Fibroblast of skin of scalp (primary cell): ENCODE measurements around the gene MRPL33. TPM values are rescaled to one million over a fixed set of nuclear protein-coding genes. Genes with fewer than 3 reads are reported as not detected.

ENCODE experiments used
- DNase-seq: peaks from one replicate; pipeline ENCODE4 v3.0.0-alpha.2; 2013
- polyA plus RNA-seq, 2 experiments: library from polyadenylated mRNA; unstranded; fragments of 120-200 nt; gene quantifications; one replicate each; pipeline ENCODE4 v1.2.1, GENCODE V29; 2013; ENCODE audit not compliant: insufficient read length in 2 of 2

Gene MRPL33
- polyA plus RNA-seq (2013, experiment 1 of 2; ENCODE audit: insufficient read length): 77.4 TPM
- 78.0 TPM for polyA plus RNA-seq (2013, experiment 2 of 2; ENCODE audit: insufficient read length)

DNA sequence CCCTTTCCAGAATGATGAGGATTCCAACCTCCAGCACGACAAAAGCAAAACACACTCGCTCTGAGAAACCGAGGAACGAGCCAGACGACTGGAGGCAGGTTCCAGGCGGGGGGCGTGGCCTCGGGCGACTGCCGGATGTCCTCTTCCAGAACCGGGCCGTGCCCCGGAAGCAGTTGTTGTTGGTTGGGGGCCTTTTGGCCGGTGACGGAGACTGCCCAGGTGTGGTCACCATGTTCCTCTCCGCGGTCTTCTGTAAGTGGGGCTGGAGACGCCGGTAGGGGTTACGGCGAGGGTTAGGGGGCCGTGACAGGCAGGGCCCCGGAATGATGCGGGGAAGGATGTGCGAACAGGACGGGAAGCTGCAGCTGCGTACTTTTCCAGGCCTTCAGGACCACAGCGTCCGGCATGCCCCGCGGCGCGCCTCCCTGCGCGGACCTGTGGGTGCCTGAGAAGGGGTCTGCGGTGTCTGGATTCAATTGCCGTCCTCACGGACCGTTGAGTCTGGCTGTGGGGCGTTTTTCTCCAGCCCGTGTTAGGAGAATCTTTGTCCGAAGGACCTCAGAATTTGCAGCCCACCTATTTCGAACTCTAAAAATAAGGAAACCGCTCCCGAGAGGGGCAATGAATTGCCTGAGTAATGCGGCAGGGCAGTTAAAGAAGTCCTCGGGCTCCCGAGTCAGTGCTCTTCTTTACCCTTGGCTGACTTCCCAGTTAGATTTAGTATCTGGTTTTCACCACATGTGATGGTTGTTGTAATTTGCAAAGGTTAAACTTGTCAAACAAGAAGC is at the start of gene MRPL33:
TSS of gene MRPL33 (plus strand) at position 172 of the 788 bp plus-strand sequence. CDS start at position 231, 59 bp downstream.
- peak; percentile 89 for DNase-seq

DNA sequence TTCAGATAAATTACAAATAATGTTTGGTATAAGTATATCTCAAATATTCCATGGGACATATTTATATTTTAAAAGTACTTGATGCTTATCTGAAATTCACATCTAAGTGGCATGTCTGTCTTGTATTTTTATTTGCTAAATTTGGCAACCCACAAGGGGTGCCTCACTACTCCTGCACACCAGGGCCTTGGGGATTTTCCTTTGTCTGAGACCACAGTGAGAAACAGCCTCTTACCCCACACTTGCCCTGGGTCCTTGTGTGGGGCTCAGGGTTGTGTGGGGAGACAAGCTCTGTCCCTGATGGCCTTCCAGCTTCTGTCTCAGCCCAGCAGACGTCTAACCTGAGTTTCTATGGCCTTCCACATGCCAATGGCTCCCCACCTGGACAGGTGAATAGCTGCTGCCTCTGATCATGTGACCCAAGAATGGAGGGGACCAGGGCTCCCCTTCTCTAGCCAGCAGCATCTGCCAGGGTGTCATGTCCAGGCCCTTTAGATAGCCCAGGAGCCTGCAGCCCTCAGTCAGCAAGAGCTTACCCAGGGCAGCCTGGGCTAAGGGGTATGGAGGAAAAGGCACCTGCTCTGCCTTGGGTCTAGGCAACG is 49.5 kb upstream of the MRPL33 start:
- no peak for DNase-seq

DNA sequence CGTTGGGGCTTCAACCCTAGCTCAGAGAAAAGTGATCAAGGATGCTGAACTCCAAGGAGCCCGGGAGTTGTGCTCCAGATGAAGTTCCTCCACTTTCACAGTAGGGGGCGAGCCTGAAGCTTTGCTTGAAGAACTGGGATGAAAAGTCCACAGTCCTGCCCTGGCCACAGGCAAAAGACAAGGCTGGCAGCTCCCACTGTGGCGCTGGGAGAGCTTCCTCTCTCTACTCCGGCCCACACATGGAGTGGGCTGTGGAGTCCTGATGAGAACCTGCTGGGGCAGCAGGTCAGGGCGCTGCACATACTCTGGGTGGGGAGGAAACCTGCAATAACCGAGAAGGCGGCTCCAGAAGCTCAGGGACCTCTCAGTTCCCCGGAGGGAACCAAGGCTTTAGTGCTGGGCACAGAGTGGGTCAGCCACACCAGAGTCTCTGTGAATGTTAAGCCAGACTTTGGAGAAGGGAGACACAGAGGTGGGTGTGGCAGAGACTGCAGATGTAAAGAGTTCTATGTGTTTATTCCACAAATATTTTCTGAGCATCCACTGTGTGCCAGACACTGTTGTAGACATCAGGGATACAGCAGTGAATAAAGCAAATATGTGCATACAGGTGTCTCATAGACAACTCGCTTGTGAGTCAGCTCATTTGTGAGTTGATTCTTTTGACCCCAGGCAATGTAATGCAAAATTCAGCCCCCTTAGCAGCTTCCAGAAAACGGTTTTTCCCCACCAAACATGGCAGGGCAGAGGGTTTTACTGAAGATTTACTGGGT is 48.0 kb upstream of the MRPL33 start:
- DNase-seq: peak; percentile 78

DNA sequence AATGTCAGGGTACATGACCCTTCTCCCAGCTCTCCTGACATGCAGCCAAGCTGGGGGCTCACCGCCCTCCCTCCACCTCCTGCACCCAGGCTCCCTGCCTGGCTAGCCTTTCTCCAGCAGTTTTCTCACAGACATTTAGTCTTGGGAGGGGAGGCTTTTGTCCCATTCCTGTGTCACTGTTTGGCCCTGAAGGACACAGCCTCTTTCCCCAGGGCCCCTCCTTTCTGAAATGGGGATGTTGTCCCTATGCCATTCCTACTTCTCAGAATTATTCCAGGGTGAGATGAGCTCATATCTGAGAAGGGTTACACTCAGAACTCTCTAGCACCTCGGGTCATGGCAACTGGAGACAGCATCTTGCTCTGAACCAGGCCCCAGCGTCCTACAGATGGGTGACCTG is 47.3 kb upstream of the MRPL33 start:
- no peak for DNase-seq

DNA sequence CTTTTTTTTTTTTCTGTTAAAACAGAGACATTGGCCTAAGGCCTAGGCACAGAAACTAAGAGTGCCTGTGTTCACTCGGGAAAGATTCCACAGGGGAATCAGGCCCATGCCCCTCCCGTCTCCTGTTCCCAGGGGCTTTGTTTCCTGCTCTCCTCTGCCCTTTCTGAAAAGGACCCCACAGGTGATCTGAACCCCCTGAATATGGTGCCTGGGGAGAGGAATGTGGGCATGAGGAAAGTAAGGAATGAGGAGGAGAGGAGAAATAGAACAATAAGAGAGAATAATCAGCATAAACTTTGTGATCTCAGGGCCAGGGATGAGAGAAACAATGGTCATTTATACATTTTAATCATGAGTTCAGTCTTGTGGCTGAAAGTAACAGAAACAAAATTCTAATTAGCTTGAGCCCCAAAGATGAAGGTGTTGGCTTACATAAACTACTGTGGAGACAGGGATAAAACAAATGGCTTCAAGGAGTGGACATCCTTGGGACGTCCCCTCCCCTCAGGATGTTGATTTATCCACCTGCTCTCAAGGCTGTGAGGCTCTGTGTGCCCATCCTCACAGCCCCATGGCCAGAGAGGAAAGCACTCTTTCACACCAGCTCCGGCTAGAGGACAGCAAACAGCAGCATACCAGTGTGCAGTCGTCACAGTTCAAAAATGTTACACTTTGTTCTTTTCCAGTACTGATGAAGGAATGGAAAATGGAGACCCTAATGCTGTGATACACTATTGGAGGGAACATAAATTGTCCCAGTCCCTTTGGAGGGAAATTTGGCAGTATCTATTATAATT is 46.4 kb upstream of the MRPL33 start:
- DNase-seq: peak; percentile 60

DNA sequence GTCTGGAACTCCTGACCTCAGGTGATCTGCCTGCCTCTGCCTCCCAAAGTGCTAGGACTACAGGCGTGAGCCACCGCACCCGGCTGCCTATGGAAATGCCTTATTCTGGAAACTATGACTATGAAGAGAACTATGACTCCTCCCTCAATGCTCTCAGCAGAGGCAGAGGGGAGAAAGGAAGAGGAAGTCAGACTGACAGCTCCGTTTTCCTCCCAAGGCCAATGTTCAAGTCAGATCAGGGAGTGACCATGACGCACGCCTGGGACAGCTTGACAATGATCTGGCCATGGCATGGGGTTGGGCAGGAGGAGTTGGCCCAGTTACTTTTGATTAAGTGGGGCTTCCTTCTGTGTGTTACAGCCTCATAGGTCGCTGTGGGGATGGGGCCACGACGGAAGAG is 44.3 kb upstream of the MRPL33 start:
- DNase-seq: no peak

DNA sequence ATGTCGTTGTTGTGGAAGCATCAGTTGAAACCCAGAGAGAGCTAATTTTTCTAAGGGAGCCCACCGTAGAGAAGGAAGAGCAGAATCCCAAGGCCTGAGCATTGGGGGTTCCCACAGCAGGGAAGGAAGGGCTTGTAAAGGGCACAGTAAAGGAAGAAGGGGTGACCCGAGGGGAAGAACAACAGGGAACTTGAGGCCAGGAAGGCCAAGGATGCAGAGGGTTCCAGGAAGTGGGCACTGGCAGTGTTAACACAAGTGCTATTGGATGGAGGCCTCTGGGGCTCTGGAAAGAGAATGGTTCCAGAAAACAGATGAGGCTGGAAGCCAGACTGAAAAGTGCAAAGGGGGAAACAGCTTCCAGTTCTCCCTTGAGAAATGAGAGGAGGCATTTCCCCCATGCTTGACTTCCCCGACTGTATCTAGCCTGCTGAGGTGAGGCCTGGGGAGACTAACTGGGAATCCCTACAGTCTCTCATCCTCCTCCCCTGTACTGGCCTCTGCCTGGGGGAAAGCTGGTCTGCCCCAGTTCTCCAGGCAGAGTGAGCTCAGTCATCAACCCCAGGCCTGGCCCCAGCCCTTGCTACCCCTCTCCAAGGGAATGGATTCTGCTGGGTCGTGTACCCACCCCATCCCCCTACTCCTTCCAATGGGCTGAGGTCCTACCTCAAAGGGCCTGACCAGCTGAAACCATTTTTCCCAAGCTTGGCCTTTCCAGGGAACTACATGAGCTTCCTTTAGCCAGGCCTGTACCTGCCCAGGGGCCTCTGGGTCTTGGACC is 43.2 kb upstream of the MRPL33 start:
- DNase-seq: no peak

DNA sequence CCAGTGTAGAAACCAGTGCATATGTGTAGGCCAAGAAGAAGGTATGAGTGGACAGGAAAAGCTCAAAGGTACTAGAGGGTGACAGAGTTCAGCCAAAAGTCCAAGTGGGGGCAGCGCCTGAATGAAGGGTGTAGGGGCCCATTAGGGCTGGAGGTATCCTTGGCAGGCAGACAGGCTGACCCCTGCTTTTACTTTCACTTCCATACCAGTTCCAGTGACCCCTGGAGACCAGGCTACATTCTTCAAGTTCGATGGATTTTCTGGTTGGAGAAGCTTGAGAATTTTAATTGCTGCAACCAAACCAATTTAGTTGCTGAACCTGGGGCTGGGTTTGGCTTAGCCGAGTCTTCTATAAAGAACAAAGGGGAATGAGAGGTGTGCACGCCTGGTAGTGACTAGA is 42.3 kb upstream of the MRPL33 start:
- no peak for DNase-seq

DNA sequence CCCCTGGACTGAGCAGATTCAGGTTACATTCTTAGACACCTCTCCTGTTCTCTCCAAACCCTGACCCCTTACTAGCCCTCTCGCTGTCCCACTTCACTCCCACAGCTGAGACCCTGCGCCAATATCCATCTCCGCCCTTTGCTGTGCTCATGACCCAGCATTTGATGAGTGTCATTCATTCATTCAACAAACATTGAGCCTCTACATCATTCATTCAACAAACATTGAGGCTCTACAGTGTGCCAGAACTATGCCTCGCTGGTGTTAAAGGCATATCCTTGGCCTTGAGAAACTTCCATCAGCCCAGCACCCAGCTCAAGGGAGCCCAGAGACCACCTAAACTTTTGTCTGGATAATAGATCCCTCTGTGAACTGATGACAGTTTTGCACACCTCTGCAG is 41.9 kb upstream of the MRPL33 start:
- DNase-seq: no peak

DNA sequence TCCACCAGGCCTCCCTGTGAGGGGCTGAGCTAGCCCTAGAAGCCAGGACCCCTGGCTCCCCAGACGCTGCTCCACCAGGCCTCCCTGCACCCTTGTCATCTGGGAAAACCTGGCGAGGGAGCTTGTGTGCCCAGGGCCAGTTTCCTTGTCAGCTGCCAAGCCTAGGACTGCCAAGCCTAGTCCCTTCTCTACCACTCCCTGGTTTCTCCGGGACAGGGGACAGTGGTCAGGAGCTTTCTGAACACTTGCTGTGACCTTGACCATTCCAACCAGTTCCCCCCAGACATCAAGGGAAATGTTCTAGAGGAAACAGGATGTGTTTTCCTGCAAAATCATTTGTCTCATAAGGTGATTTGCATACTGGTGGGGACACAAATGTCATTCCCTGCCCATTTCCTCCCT is 41.3 kb upstream of the MRPL33 start:
- no peak for DNase-seq

DNA sequence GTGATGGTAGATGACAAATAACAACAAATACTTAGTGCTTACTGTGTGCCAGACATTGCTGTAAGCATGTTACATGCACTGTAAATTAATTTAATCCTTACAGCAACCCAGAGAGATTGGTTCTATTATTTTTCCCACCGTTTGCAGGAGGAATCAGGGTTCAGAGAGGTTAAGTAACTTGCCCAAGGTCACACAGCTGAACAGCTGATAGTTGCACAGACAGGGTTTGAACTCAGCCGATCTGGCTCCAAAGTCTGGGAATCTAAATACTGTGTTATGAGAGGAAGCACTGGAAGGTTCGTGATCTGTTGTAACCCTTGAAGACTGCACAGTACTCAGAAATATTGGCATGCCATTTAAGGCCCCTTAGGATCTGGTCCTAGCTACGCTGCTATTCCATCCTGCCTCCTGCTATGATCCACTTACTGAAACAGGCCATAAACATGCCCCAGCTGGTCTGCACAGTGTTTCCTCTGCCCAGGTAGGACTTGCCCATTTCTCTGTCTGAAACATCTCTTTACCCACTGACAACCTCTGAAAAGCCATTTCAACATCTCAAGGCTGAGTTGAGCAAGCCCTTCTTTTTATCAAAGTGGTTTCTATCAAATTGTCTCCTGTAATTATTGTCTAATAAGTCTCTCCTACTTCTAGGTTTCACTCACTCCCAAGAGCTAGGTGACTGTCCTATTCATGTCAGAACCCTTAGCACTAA is 40.4 kb upstream of the MRPL33 start:
- DNase-seq: no peak

DNA sequence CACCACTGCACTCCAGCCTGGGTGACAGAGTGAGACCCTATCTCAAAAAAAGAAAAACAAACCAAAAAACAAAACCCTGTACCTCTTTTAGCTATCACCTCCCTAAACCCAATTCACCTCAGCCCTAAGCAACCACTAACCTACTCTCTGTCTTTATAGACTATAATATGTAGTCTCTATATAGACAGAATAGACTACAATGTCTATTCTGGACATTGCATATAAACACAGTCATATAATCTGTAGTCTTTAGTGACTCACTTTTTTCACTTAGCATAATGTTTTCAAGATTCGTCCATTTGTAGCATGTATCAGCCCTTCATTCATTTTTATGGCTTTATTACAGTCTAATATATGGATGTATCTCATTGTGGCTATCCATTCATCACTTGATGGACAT is 37.2 kb upstream of the MRPL33 start:
- no peak for DNase-seq

DNA sequence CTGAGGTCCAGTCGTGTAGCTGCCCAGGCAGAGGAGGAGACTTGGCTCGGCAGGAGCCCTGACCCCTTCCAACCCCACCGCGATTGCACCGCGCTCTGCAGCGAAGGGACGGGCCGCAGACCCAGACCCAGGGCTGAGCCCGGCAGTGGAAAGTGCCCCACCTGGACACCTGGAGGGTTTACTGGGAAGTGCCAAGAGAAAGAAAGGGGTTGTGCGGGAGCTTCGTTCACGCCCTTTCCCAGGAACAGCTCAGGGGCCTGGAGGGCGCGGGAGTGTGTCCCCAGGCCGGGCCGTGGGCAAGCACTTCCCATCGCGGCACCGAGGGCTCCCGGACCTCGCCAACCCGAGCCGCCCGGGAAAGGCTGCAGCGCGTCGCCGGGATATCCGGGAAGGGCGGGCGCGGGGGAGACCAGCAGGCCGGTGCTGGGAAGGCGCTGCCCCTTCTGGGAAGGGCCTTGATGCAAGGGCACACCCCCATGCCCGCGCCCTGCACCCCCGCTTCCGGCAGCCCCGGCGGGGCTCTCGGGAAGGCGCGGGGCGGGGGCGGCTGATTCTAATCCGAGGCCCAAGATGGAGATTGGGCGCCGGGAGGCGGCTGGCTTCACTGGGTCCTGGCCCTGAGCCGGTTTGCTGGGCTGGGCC is 36.1 kb upstream of the MRPL33 start:
- DNase-seq: peak; percentile 78

DNA sequence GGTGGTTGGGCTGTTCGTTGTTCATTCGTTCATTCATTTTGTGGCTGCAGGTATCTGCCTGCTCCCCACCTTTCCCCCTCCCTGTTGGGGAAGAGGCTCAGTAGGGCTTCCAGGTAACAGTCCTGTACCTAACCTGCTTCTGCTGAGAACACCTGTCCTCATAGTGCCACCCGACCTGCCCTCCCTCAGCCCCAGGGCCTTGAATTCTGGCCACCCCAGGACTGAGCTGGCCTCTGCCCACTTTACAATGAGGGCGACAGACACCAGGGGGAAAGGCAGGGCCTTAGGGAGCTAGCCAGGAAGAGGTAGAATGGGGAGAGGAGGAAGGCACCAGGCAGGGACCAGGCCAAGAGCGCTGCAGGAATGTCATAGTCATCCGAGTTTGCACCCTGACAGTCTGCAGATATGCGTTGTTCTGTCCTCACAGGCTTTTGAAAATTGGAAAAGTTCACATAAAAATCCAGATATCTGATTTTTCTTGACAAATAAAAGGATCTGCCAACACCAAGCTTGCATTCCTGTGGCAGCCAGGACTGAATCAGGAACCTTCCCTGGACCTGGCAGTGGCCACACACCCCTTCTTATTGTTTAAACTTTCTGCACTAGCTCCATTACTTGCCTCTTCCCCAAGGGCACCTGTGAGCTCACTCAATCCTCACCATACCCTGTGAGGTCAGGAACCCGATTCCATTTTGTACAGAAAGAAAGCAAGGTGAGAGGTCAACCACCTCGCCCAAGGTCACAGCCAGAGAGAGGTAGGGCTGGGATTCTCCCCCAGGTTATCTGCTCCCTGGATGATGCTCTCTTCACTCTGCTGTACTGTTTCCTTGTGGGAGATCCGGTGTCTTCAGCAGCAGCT is 35.3 kb upstream of the MRPL33 start:
- no peak for DNase-seq

DNA sequence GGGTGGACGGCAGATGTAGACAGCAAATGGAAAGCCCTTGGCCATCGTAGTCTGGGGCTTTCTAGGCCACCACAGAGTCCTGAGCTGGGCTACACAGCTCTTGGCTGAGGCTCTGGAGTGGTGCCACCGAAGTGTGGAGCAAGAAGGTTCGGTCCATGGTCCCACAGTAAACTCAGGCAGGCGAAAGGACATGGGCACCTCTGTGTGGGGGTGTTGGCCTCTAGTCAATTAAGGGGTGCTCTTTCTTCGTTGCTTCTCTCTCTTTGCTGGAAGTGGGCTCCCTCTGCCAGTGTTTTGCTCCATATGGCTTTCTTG is 34.7 kb upstream of the MRPL33 start:
- no peak for DNase-seq

DNA sequence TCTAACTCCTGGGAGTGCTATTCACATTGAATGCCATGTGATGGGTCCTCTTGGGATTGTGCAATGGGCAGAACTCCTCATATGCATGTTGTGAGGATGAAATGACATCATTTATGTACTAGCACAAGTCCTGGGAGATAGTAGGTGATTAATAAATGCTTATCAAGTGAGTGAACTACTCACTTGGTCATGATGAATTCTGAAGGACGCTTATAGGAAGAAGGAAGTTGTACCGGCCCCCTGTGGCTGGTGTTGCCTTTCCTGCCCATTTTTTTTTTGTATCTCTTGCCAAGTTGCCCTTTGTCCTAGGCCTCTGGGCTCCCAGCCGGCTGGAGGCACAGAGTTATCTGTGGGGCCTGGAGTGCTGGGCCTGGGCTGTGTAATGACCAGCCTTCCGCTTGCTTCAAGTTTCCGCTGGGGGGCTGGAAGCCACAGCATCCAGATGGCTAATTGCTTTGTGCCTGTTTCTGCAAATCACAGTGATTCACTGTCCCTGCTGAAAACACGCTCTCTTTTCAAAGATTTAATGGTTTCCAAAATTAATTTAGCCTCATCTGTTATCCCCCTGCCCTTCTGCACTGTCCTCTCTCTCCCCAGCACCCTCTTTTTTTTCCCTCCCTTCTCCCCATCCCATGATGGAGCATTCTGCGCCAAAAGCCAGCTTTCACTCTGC is 33.7 kb upstream of the MRPL33 start:
- peak; percentile 49 for DNase-seq

DNA sequence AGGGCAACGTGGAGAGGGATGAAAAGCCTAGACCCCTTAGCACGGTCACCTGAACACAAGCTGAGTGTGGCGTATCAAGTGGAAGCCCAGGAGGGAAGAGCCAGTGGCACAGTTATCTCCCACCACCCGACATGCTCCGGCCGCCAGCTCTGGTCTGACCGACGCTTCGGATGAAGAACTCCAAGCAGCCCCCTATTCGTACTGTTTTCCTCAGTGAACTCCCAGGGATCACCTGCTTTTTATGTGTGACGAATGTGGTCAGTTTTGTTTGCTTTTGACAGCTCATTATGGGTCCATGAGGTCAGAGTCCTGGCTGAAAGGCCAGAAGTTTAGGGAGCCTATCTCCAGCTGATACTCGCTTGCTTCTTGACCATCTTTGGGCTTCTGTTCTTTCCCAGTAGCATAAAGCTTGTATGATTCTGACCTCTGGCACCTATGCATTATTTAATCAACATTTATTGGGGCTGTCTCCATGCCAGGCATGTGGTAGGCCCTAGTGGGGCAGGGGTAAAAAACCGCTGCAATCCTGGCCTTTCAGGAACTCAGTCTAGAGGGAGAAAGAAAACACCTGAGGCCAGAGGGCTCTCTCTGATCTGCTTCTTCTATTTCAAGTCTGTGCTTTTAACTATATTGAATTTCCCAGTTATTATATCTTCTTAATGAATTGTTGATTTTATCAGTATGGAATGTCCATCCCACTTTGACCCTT is 33.0 kb upstream of the MRPL33 start:
- no peak for DNase-seq

DNA sequence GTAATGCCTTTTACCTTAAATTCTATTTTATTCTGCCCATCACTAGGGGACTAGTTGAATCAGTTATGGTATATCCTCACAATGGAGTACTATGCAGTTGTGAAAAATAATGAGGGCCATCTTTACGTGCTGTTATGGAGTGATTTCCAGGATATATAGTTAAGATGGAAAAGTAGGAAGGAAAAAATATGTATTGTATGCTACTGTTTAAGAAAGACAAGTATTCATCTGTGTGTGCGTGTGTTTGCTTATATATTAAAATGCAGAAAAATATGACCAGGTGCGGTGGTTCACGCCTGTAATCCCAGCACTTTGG is 32.5 kb upstream of the MRPL33 start:
- no peak for DNase-seq

DNA sequence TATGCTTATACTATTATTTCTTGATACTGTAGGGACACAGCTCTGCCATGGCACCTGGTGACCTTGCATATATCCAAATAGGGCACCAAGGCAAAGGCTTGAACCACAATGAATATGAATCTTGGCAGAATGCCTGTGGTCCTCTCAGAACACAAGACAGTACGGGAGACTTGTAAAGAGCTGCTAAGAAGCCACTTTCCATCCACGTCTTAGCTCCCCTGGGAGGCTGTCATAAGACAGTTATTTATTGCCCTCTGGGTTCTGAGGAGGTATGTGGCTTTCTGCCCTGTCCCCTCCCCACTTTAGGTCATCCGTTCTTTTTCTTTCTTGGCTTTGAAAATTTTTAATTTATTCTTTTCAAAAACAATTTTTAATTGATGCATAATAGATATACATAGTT is 29.8 kb upstream of the MRPL33 start:
- peak; percentile 38 for DNase-seq
